Cardiac muscle cell (in vitro differentiated cells and primary cell): ENCODE data around the gene SMIM3. TPM values are rescaled to one million over a fixed set of nuclear protein-coding genes. Genes with fewer than 3 reads are reported as not detected.
"Not testable (repeated sequence)": the region's sequence is repeated elsewhere in the genome, so short reads cannot be mapped to it uniquely, and the experiment has no call there.

Experiments
- DNase-seq, 2 donors: peaks; one replicate each; pipeline versions ENCODE4 v3.0.0 to v3.0.0-alpha.2; 2010 to 2017; ENCODE audit warnings: low read depth in 1 of 2, low spot score in 1 of 2
- H3K27ac ChIP-seq: fragments of 200-600 bp; sonication (generic); 2 replicates; pipeline ENCODE4 v1.5.1; 2016
- H3K27me3 ChIP-seq: fragments of 200-600 bp; sonication (generic); 2 replicates; pipeline ENCODE4 v1.6.0; 2016; ENCODE audit warnings: control low read depth
- H3K36me3 ChIP-seq: fragments of 200-600 bp; sonication (generic); 2 replicates; pipeline ENCODE4 v1.5.1; 2016; ENCODE audit warnings: control low read depth
- H3K4me1 ChIP-seq: fragments of 200-600 bp; sonication (generic); 2 replicates; pipeline ENCODE4 v1.8.1; 2017; ENCODE audit warnings: low read depth, mild to moderate bottlenecking, mixed run types
- H3K4me3 ChIP-seq: fragments of 200-600 bp; sonication (generic); 2 replicates; pipeline ENCODE4 v1.5.1; 2016; ENCODE audit warnings: mild to moderate bottlenecking
- H3K9me3 ChIP-seq: fragments of 200-600 bp; sonication (generic); 2 replicates; pipeline ENCODE4 v1.5.1; 2017; ENCODE audit warnings: low read depth, mild to moderate bottlenecking, control low read depth
- polyA plus RNA-seq: library from polyadenylated mRNA; unstranded; fragments of >200 nt; fragmentation: Nextera tagmentation; extraction: Ambion mirVana; gene quantifications from 2 replicates; pipeline ENCODE4 v1.2.1, GENCODE V29; 2016
- total RNA-seq: library from RNA; depleted of rRNA; stranded (reverse); fragments of >200 nt; gene quantifications from 2 replicates; pipeline ENCODE4 v1.2.3, GENCODE V29; 2016
- TF ChIP-seq, protein P1 (sequence below): IDR thresholded peaks from 2 replicates; pipeline ENCODE4 v1.5.1; 2012; ENCODE audit warnings: low read depth, mild to moderate bottlenecking, low read length

SMIM3 gene
- total and polyA plus RNA-seq, 2 experiments from 2014 or later, result 16.8 to 43.5 TPM

- no peak for DNase-seq
- Histone ChIP-seq H3K4me3 (no peak overlapping the region), H3K4me1 (no peaks in the 10 kb centered on the region), H3K27ac (no peak overlapping the region), H3K36me3 (no peaks in the 10 kb centered on the region), H3K27me3 (no peaks in the 10 kb centered on the region), H3K9me3 (no peaks in the 10 kb centered on the region)
- TF ChIP-seq, protein P1, sequence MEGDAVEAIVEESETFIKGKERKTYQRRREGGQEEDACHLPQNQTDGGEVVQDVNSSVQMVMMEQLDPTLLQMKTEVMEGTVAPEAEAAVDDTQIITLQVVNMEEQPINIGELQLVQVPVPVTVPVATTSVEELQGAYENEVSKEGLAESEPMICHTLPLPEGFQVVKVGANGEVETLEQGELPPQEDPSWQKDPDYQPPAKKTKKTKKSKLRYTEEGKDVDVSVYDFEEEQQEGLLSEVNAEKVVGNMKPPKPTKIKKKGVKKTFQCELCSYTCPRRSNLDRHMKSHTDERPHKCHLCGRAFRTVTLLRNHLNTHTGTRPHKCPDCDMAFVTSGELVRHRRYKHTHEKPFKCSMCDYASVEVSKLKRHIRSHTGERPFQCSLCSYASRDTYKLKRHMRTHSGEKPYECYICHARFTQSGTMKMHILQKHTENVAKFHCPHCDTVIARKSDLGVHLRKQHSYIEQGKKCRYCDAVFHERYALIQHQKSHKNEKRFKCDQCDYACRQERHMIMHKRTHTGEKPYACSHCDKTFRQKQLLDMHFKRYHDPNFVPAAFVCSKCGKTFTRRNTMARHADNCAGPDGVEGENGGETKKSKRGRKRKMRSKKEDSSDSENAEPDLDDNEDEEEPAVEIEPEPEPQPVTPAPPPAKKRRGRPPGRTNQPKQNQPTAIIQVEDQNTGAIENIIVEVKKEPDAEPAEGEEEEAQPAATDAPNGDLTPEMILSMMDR, result no peak
Measured at GRCh38 chr5:150804388-150804787, 25.8 kb downstream of the SMIM3 start.

GRCh38 chr5:150809363-150809762, 30.8 kb downstream of the SMIM3 start:
- H3K4me1 ChIP-seq, result no peaks in the 10 kb centered on the region
- no peak for DNase-seq
- no peaks in the 10 kb centered on the region for H3K27me3 ChIP-seq
- H3K9me3 ChIP-seq, result no peaks in the 10 kb centered on the region
- H3K27ac ChIP-seq, result no peak overlapping the region
- no peak overlapping the region for H3K4me3 ChIP-seq
- H3K36me3 ChIP-seq, result no peaks in the 10 kb centered on the region
- TF ChIP-seq, protein P1, result no peak

GRCh38 chr5:150815010-150815409, 36.5 kb downstream of the SMIM3 start:
- Histone ChIP-seq H3K27me3 (no peaks in the 10 kb centered on the region), H3K36me3 (no peaks in the 10 kb centered on the region), H3K27ac (no peak overlapping the region), H3K4me3 (no peak overlapping the region), H3K4me1 (no peaks in the 10 kb centered on the region), H3K9me3 (no peaks in the 10 kb centered on the region)
- TF ChIP-seq, protein P1, result no peak
- no peak for DNase-seq

DNA sequence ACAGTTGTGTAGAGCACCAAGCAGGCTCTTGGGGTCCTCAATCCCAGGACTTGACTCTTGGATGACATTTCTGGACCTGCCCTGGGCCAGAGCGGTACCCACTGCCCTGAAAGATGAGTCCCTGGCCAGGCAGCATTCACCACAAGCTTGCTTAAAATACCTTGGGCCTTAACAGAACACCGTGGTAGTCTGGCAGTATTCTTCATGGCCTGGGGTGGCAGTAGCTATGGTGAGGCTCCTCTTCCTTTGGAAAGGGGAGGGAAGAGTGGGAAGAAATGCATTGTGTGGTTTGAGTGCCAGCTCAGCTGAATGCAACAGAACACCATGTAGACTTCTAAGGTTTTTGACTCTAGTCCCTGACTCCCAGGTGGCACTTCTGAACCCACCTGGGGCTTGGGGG, 38.4 kb downstream of the SMIM3 start:
- no peak overlapping the region for H3K27ac ChIP-seq
- H3K4me3 ChIP-seq, result no peak overlapping the region
- no peak for DNase-seq
- no peaks in the 10 kb centered on the region for H3K9me3 ChIP-seq
- TF ChIP-seq, protein P1, result no peak
- no peaks in the 10 kb centered on the region for H3K36me3 ChIP-seq
- no peaks in the 10 kb centered on the region for H3K27me3 ChIP-seq
- no peaks in the 10 kb centered on the region for H3K4me1 ChIP-seq

- TF ChIP-seq, protein P1, result no peak
Measured at GRCh38 chr5:150829744-150830143, 51.2 kb downstream of the SMIM3 start.

GRCh38 chr5:150831821-150832220, 53.3 kb downstream of the SMIM3 start:
- not testable (repeated sequence) for H3K9me3 ChIP-seq, H3K4me1 ChIP-seq

More at GRCh38 chr5:150829744-150830143, 51.2 kb downstream of the SMIM3 start:
- Histone ChIP-seq H3K4me1 (no peaks in the 10 kb centered on the region), H3K27me3 (no peaks in the 10 kb centered on the region), H3K4me3 (no peak overlapping the region), H3K9me3 (no peaks in the 10 kb centered on the region), H3K36me3 (no peaks in the 10 kb centered on the region), H3K27ac (no peak overlapping the region)
- no peak for DNase-seq

More at GRCh38 chr5:150831821-150832220, 53.3 kb downstream of the SMIM3 start:
- H3K27ac ChIP-seq, DNase-seq, H3K4me3 ChIP-seq, H3K36me3 ChIP-seq, H3K27me3 ChIP-seq: not testable (repeated sequence)
